GM18870 (cell line): Measurements from ENCODE around the gene TMEM108.

ENCODE experiments used
- ATAC-seq: cut with Tn5 transposase; IDR thresholded peaks from one replicate; pipeline ENCODE4 v1.9.1; 2021; ENCODE audit warnings: moderate library complexity; ENCODE audit not compliant: unreplicated experiment

Gene TMEM108

DNA sequence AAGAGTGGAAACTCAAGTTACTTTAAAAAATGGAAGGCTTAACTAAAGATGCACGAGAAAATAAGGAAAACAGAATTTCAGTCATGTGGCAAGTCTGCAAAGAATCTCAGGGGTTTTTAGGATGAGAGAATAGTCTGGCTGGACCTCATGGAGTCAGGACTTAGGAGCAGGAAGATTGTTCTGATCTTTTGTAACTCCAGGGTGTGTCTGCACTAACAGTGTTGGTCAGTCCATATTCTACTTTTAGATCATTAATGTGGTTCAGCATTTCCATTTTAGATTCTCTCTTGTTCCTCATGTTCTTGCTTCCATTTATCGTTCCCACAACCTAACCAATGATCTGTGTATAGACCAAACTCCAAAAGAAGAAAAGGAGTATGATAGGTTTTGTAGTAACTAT, 15.3 kb downstream of the TMEM108 start:
- ATAC-seq, result no peak

- no peak for ATAC-seq
Measured at GRCh38 chr3:133054586-133054985, 16.4 kb downstream of the TMEM108 start.

DNA sequence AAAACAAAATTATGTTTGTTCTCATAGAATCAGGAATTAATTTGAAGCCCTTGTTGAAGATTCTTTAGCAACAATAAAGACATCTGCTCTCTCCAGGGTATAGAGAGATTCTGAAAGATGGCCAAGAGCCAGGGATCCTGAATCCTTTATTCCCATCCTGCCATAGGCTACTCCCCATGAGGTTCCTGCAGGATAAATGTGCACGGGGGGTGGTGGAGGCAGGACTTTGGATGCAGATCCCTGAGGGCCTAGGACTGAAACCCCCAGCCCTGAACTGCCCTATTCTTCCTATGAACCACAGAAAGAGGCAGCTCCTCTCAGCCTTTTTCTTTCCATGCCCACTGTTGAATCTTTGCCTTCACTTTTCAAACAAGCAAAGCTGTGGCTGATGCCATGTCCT, 17.1 kb downstream of the TMEM108 start:
- ATAC-seq, result no peak

DNA sequence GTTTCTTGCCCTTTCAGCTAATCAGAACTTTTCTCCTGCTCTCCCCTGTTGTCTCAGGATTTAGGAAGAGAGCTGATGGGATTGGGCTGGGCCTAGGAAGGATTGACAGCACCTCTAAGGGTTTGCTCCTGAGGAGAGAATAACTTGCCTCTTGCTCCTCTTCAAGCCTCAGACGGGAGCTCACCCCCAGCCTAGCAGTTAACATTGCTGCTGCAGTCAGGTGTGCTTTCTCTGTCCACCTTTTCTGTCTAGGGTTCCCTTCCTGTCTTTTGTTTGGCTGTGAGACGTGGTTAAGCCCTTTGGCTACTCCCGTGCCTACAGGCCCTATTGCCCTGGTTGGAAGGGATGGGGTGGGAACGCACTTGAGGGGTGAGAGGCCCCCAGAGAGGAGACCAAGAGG, 20.1 kb downstream of the TMEM108 start:
- no peak for ATAC-seq

GRCh38 chr3:133058831-133059230, 20.6 kb downstream of the TMEM108 start:
- no peak for ATAC-seq

DNA sequence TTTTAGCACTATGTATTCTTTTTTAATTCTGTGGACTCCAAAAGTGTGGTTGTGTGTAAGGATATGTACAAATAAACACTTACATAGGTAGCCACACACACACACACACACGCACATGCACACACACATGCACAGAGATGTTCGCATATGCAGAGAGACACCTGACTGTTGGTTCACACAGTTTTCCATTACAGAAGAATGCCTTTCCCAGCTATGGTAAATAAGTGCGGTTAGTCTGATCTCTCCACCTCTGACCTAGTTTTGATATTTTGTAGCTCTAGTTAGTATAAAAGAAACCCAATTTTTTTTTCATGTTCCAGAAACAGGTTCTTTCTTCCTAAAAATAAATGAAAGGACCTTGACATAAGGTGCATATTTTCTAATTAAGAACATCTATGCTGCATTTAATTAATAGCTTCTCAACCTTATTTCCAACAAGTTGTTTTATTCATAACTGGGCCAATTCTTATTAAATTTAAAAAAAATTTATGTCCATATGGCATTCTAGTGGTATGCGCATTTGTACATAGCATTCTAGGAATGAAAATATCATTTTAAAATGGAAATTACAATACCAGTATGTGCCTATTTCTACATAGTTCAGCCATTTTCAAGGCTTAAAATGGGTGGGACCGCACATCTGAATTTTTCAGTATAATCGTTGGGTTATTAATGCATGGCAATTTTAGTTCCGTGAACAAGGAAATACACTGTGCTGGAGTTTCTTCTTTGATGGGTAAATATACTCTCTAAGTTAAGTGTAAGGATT, 27.2 kb downstream of the TMEM108 start:
- no peak for ATAC-seq

- ATAC-seq, result no peak
Measured at GRCh38 chr3:133066026-133066425, 27.8 kb downstream of the TMEM108 start.

GRCh38 chr3:133069556-133070286, 31.5 kb downstream of the TMEM108 start:
- no peak for ATAC-seq

DNA sequence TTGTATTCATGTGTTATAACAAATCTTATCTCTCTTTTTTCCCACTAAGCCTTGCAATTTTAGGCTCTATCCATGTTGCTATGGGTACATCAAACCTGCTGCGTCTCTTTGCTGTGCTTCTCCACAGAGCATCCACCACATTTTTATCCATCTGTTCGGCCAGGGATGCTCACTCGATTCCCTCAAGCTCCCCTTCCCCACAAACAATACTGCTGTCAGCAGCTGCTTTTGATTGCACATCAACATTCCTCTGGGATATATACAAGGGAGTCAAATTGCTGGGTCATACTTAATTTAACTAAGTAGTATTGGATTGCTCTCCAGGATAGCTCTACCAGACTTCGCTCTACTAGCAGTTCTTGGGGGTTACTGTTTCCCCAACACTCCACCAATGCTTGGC, 36.8 kb downstream of the TMEM108 start:
- no peak for ATAC-seq

DNA sequence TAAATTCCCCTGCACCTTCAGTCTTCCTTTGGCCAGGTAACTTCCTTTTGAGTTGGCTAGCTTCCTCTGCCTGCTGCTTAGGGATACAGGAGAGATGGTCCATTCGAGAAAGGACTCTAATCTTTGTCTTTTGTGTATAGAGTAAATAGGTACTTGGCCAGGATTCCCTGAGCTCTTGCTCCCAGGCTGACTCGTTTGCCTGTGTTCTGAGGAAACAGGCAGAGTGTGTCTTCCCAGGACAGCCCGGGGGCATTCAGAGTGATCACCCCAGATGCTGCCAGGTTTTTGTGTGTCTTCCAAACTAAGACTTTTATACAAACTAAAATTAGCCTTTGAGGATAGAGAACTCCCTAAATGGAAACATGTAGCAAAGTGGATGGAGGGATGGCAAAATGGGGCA, 39.5 kb downstream of the TMEM108 start:
- ATAC-seq, result no peak

DNA sequence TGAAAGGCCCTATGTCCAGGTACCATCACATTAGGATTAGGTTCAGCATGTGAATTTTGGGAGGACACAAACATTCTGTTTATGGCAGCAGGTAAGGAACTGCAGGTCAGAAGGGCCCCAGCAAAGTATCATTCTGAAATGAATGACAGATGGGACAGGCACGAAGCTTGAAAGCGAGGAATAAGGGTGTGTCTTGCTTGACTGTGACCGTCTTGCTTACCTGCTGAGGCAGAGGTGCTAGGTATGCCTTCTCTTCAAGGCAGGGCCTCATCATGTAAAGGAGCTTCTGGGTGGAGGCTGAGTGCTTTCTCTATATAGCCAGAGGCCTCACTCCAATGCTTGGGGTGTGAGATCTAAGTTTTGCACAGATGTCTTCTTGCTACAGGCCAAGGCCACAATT, 41.4 kb downstream of the TMEM108 start:
- no peak for ATAC-seq

- ATAC-seq, result no peak
Measured at GRCh38 chr3:133081016-133081415, 42.8 kb downstream of the TMEM108 start.

GRCh38 chr3:133083395-133083794, 45.2 kb downstream of the TMEM108 start:
- no peak for ATAC-seq

GRCh38 chr3:133089906-133090485, 51.8 kb downstream of the TMEM108 start:
- ATAC-seq, result no peak

- ATAC-seq, result no peak
Measured at GRCh38 chr3:133092681-133093080, 54.5 kb downstream of the TMEM108 start.

DNA sequence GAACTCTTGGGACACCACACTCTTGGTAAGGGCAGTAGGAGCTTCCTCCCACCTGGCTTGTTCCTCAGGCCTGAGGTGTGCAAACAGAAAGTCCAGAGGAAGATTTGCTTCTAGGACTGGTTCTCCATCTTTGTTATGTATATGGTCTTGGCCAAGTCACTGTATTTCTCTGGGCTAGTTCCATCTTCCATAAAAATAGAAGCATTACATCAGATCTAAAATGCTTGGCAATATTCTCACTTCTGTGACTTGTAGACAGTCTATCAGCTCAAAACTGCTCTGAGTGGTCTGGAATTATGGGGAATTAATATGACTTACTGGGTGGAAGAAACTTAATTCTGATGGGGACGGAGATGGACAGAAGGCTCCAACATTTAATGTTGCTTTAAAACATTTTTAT, 55.2 kb downstream of the TMEM108 start:
- ATAC-seq, result no peak

DNA sequence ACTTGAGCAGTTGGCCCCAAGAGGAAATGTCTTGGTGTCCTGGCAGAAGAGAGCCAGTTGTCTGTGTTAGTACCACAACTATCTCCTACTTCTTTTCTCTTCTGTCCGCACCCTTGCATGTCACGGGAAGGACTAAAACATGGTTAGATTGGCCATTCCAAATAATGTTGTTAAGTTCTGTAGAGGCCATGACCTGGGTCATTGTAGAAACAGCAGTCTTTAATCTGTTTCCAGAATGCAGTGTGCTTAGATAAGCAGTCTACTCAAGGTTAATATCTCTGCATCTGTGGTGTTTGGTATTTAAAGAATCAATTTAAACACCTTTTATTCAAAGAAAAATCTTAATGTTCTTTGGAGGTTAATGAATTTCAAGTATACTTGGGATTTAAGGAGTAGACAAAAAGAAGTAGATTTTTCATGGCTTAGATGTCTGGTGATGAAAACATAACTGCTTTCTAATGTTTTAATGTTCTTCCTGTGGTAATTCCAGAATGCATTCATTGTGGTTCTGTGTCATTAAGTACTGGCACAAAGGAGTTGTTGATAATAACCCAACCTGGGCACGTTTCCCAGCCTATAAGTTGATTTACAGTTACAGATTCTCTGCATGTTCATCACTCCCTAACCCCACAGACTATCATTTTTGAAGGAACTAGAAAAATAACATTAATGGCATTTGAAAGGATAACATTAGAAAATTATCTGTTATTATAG, 58.9 kb downstream of the TMEM108 start:
- no peak for ATAC-seq

DNA sequence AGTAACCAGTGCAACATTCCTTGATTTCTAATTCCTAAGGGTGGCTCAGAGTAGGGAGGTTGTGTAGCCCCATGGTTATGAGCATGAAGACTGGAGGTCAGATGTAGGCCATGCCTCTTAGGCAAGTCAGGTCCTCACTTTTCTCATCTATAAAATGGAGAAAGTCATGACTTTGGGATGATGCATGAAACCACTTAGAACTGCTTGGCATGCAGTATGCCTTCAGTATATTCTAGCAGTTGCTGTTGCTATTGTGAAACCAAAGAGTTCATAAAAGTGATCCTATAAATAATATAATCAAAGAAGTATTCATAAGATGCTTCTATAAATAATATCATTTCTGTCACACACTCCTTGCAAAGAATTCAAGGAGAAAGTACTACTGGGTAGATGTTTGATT, 65.5 kb downstream of the TMEM108 start:
- ATAC-seq, result no peak

GRCh38 chr3:133106169-133106568, 68.0 kb downstream of the TMEM108 start:
- no peak for ATAC-seq

- ATAC-seq, result no peak
Measured at GRCh38 chr3:133112666-133113065, 74.5 kb downstream of the TMEM108 start.

DNA sequence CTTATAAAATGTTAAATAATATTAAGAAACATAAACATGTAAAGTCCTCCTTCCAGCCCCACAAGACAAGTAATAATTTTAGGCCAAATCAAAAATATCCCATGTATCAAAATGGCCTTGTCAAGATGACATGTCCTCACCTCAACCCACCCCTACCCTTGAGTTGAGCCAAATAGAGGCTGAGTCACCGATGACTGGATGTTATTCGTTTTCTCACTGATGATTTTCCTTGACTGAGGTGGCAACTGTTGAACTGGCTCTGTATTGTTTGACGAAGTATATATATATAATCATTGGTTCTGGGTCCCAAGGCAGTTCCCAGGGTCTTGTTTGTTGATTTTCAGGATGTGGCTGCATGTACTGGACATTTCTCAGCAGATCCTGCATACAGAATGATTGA, 75.3 kb downstream of the TMEM108 start:
- no peak for ATAC-seq
